GM03348 (cell line): ENCODE data around the gene ZNF230.

ENCODE experiments used
- DNase-seq: peaks from one replicate; pipeline ENCODE4 v3.0.0; 2012; ENCODE audit warnings: low spot score

Gene ZNF230

DNA sequence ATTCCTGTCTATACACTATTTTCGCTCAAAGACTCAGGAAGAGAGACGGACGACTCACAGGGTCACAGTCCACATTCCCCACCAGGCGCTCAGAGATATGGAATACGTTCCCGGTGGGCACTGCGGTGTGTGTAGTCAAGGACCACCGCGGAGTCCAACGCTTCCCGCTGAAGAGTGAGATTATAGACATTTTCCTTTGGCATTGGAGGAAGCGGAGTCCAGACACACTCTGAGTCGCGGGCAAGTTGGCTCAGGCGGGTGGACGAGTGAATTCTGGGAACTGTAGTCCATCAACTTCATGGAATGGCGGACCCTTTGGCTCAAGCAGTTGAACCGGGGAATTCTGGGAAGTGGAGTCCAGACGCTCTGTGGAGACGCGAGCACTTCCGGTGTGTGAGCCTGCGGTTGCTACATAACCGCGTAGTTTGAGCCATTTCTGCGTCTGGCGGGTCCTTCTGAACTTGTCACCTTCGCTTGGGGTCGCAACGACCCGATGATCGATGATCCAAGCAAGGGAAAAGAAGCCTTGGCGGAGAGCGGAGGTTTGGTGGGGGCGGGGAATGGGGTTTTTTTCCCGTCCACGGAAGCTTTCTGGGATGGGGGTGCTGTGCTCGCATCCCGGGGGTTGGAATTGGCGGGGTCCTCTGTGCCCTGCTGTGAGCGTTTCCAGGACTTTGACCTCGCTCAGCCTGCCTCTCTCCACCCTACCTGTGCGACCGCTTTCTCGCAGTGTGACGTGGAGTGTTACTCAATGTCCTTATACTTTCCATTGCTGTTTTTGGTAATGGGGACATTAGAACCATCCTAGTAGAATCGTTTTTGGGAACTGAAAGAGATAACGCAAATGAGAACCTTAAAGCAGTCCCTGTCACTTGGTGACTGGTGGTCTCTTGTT, at the start of gene ZNF230:
Gene ZNF230 (plus strand): TSS at position 392 of the 895 bp plus-strand sequence. CDS start 4,122 bp downstream, outside the sequence.
- DNase-seq, result peak; percentile 94

DNA sequence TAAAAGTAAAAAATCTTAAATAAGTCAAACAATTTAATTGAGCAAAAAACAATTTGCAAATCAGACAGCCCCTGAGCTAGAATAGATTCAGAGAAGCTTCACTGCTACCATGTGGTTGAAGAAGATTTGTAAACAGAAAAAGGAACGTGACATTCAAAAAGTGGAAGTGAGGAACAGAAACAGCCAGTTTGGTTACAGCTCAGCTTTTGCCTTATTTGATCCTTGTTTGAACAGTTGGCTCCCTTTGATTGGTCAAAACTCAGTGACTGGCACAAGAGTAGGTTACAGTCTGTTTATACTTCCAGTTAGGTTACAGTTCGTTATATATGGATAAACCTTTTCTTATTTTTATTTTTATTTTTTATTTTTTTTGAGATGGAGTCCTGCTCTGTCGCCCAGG, 45.9 kb upstream of the ZNF230 start:
- DNase-seq, result no peak

GRCh38 chr19:43957891-43958290, 44.9 kb upstream of the ZNF230 start:
- peak; percentile 58 for DNase-seq

DNA sequence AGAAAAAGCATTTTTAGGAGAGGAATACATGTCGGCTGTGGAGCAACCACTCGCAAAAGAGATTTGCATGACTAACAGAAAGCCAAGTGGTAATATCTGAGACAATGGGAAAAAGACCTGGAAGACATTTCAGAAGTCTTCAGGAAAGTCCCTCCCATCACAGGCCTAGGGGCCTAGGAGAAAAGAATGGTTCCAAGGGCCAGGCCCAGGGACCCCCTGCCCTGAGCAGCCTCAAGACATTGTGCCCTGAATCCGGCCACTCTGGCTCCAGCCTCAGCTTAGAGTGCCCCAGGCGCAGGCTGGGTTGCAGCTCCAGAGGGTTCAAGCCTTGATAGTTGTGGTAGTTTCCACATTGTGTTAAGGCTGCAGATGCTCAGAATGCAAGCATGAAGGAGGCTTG, 42.3 kb upstream of the ZNF230 start:
- no peak for DNase-seq

GRCh38 chr19:43966079-43966694, 36.6 kb upstream of the ZNF230 start:
- no peak for DNase-seq

DNA sequence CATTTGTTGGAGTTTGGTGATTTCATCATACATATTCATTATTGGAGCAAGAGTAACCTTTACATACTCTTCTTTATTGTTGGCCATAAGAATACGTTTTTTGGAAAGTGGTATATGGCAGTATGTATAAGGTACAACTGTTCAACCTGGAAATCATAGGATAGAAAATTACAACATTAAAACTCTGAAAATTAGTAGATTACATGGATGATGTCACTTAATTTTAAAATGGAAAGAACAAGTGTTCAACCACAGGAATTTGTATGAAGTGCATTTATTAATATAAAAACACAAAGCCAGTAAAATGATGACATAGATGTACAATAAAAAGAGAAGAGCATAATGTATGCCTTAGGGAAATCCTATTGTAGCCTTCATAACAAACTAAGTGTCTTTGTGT, 26.0 kb upstream of the ZNF230 start:
- no peak for DNase-seq

- DNase-seq, result no peak
These were observed 19.2 kb upstream of the ZNF230 start for GRCh38 chr19:43983544-43983911.

DNA sequence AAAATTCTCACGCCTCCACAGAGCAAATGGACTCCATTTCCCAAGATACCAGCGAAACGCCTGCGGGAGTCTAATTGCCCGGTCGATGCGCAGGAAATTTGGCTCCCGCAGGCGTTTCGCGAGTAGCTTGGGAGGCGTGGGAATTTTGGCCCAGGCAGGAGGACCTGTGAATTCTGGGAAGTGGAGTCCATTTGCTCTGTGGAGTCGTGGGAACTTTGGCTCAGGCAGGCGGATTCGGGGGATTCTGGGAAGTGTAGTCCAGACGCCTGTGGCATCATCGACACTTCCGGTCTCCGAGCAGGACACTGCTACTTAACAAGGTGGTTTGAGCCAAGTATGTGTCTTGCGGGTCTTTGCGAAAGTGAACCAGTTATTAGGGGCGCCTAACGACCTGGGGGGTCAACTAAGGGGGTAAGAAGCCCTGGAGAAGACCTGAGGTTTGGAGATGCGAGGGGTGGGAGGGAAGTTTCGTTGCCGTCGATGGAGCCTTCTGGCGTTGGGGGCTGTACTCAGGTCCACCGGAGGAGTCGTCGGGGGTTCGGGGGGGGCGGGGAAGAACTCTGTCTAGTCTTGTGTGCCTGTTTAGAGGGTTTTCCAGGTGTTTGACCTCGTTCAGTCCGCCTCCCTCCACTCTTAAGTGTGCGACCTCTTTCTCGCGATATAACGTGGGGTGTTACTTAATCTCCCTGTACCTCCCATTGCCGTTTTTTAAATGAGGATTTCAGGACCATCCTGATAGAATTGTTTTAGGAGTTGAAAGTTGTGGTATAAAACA, 18.7 kb upstream of the ZNF230 start, which contains the start of gene ZNF155:
Gene ZNF155 (plus strand): TSS at position 277 of the 775 bp plus-strand sequence. CDS start 4,356 bp downstream, outside the sequence.
- DNase-seq, result peak; percentile 95

- peak; percentile 40 for DNase-seq
These were observed 18.1 kb upstream of the ZNF230 start for GRCh38 chr19:43984687-43985000.

DNA sequence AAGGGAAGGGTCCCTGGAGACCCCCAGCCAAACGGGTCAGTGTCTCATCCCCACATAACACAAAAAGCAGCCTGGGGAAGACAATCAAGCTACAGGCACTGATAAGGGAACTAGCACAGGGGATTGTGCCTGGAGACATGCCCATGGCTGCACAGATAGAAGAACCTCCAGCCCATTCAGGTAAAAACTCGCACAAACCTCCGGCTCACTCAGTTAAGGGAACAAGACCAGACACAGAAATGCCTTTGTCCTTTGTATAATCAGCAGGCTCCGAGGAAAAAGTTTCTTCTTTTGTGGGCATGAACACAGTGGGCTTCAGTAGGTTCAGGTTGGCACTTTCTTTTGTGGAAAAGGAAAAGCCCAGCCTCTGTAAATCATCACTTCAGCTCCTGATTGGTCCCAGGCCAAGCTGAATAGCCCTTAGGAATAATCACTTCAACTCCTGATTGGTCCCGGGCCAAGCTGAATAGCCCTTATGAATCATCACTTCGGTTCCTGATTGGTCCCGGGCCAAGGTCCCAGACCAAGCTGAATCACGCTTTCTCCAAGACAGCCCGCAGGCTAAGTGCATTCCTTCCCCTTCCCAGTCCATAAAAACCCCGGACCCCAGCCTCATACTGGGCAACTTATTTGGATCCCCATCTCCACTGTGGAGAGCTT, 5.0 kb upstream of the ZNF230 start:
- no peak for DNase-seq

DNA sequence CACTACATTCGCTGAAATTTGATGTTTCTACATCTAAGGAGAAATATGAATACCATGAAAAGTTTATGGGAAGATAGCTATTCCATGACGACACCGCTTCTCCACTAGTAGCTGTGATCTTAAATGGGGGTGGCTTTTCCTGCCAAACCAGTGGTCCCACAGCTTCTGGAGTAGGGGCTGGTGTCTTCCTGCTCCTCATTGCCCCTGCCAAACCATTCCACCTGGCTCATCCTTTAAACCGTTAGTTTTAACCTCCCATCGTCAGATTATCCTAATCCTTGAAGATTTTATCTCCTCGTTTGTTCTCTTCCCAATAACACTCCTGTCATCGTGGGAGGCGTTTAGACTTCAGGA, 568 bp upstream of the ZNF230 start:
- peak; percentile 19 for DNase-seq

DNA sequence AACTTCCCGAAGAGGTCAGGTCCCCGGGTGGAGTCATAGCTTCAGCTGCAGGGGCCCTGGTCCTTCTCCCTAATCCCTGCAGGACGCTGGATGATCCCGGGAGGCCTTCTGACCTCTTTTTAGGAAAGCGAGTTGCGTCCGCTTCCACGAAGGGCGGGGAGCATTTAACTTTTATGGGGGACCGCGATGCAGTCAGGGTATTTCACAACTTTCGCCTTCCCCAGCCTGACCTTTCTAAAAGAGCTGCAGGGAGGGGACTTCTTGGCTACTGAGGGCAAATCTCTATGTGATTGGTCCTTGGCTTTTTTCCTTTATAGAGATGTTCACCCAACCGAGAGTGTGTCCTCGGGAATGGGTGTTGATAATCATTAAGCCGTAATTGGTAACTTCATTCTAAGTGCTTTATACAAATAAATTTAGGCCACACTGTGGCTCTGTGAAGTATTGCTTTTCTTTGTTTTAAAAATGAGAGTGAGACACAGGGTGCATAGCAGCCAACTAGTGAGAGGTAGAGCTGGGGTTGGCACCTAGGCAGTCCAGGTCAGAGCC, 778 bp downstream of the ZNF230 start:
- DNase-seq, result peak; percentile 23

DNA sequence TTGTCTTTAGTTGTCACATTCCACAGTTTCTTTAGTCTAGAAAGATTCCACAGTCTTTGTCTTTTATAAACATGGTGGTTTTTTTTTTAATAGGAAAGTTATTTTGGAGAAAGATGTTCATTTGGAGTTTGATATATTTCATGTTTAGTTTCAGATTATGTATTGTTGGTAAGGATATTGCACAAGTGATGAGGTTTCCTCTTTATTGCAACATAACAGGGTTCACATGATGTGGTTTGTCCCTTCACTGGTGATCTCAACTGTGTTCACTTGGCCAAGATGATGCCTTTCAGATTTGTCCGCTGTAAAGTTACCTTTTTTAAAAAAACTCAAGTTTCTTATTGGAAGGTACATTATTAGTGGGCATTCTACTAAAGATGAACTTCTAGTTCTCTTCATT, 3.2 kb downstream of the ZNF230 start:
- DNase-seq, result peak; percentile 5

DNA sequence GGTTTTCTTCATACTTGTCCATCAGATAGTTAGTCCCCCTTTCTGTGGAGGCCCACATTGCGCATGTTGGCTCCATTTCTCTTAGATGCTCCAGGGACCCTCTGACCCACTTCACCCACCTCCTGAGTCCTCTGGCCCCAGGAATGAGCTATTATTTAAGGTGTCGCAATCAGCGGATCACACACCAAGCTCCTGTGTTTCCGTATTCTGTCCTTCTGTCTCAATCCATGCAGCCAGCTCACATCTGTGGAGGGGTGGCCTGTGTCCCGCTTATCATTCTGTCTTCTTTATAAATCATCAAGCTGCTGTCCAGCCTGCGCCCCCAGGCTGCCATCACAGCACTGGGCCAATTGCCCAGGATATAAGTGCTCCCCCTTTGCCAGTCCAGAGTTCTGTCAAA, 4.7 kb downstream of the ZNF230 start:
- DNase-seq, result no peak

GRCh38 chr19:44010468-44010867, 7.7 kb downstream of the ZNF230 start:
- DNase-seq, result no peak

DNA sequence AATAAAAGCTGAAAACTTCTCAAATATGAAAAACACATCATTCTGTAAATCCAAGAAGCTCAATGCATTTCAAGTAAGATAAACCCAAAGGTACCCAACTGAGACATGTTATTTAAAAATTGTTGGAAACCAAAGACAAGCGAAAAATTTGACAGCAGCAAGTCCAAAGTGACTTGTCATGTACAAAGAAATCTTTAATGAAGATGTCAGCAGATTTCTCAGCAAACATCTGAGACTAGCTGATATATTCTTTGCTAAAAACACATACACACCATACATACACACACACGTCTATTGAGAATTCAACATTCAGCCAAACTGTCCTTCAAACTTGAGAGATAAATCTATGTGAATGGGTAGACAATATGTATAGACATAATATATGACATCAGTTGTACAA, 16.7 kb downstream of the ZNF230 start:
- no peak for DNase-seq

DNA sequence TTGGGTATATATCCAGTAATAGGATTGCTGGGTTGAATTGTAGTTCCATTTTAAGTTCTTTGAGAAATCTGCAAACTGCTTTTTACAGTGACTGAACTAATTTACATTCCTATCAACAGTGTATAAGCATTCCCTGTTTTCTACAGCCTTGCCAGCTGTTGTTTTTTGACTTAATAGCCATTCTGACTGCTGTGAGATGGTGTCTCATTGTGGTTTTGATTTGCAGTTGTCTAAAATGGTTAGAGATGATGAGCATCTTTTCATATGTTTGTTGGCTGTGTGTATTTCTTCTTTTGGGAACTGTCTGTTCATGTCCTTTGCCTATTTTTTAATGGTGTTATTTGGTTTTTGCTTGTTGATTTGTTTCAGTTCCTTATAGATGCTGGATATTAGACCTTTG, 18.5 kb downstream of the ZNF230 start:
- DNase-seq, result no peak

GRCh38 chr19:44024900-44025216, 22.1 kb downstream of the ZNF230 start:
- peak; percentile 2 for DNase-seq

DNA sequence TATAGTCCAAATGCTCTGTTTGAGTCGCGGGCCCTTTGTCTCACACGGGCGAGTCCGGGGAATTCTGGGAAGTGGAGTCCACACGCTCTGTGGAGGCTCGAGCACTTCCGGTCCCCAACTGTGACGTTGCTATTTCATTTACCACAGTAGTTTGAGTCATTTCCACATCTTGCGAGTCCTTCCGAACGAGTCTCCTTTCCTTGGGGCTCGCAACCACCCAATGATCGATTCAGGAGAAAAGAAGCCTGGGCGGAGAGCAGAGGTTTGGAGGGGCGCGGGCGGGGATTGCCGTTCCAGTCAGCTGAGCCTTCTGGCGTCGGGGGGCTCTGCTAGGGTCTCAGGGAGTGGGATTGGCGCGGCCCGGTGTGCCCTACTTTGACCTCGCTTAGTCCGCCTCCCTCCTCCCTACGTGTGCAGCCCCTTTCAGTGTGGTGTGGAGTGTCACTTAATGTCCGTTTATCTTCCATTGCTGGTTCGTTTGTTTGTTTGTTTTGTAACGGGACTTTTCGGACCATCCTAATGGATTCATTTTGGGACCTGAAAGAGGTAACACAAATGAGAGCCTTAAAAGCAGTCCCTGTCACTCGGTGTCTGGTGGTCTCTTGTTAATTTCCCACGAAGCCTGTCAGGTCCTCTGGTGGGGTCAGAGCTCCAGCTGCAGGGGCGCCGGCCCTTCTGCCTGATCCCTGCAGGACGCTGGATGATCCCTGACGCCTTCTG, 22.6 kb downstream of the ZNF230 start, which contains the start of gene ZNF222:
Gene ZNF222 (plus strand): TSS at position 163 of the 720 bp plus-strand sequence. CDS start 58 bp downstream, at position 221.
- peak; percentile 91 for DNase-seq

GRCh38 chr19:44026622-44027021, 23.9 kb downstream of the ZNF230 start:
- DNase-seq, result no peak

DNA sequence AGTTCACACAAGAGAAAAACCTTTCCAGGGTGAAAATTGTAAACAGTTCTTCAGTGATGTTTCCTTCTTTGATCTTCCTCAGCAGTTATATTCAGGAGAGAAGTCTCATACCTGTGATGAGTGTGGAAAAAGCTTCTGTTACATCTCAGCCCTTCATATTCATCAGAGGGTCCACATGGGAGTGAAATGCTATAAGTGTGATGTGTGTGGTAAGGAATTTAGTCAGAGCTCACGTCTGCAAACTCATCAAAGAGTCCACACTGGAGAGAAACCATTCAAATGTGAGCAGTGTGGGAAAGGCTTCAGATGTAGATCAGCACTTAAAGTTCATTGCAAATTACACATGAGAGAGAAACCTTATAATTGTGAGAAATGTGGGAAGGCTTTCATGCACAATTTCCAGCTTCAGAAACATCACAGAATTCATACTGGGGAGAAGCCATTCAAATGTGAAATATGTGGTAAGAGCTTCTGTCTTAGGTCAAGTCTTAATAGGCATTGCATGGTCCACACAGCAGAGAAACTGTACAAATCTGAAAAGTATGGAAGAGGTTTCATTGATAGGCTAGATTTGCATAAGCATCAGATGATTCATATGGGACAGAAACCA, 29.3 kb downstream of the ZNF230 start:
- no peak for DNase-seq
